LNCAP (cell line): ENCODE results near the gene ARHGEF28.

ENCODE experiments used
- TF ChIP-seq, protein P1 (sequence below): fragments of 450-650 bp; IDR thresholded peaks from 2 replicates; pipeline ENCODE4 v1.5.1; 2017; ENCODE audit warnings: mild to moderate bottlenecking

Gene ARHGEF28

DNA sequence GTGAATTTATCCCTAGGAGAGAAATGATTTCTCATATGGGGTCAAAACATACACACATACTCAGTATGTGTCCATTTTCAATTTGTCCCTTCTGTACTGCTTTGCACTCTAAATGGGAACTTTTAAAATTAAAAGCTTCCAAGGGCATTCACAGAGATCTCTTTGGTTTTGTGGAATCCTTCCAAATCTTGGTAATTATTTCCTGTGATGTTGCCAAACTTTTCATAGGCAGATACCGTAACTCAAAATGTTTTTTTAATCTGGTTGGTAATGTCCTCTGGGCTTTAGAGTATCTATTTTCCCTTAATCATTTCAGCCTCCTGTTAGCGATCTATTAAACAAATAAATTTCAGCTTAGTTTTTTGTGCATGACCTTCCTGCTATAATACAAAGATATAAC is 282.4 kb downstream of the ARHGEF28 start:
- TF ChIP-seq, protein P1, sequence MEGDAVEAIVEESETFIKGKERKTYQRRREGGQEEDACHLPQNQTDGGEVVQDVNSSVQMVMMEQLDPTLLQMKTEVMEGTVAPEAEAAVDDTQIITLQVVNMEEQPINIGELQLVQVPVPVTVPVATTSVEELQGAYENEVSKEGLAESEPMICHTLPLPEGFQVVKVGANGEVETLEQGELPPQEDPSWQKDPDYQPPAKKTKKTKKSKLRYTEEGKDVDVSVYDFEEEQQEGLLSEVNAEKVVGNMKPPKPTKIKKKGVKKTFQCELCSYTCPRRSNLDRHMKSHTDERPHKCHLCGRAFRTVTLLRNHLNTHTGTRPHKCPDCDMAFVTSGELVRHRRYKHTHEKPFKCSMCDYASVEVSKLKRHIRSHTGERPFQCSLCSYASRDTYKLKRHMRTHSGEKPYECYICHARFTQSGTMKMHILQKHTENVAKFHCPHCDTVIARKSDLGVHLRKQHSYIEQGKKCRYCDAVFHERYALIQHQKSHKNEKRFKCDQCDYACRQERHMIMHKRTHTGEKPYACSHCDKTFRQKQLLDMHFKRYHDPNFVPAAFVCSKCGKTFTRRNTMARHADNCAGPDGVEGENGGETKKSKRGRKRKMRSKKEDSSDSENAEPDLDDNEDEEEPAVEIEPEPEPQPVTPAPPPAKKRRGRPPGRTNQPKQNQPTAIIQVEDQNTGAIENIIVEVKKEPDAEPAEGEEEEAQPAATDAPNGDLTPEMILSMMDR: no peak

DNA sequence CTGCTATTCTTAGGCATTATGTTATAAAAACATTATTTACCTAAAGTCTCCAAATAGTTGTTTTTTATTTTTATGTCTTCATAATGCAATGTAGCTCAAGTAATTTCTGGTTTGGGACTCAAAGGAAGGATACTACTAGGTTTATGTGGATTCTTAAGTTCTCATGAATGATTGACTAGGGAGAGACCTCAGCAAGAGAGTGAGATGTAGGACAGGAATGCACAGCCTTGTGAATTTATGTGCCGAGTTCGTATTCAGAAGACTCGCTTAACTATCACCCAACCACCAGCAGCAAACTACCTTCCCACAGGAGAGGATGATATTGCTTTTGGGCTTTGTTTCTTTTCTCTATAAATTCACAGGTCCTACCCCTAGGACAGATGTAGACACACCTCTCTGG is 282.9 kb downstream of the ARHGEF28 start:
- TF ChIP-seq, protein P1: no peak

DNA sequence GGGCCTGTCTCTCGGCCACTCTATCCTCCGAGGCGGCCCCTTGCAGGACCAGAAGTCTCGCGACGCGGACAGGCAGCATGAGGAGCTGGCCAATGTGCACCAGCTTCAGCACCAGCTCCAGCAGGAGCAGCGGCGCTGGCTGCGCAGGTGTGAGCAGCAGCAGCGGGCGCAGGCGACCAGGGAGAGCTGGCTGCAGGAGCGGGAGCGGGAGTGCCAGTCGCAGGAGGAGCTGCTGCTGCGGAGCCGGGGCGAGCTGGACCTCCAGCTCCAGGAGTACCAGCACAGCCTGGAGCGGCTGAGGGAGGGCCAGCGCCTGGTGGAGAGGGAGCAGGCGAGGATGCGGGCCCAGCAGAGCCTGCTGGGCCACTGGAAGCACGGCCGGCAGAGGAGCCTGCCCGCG is 283.5 kb downstream of the ARHGEF28 start:
- TF ChIP-seq, protein P1: no peak

DNA sequence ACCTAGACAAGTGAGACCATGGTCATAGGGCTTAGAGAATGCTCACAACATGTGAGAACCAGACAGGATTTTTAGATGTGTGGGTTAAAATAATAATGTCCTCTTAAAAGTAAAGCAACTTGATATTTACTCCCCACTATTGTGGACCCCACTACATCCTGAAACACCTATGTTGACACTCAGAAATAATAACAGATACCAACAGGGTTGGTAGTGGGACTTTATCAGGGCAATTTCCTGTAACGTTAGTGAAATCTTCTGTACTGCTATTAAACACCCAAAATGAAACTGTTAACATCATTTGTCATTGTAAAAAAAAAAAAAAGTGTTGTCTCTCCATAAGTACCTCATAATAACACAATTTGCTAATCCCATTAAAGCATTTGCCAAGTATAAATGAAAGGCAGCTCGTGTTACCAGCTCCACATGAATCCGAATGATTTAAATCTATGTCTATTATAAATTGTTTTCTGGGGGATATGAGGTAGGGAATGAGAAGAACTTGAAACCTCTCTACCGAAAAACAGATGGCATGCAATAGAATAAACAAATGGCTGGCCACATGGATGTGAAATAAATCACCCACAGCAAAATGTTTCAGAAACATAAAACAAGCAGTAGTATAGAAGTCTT is 285.9 kb downstream of the ARHGEF28 start:
- TF ChIP-seq, protein P1: no peak

DNA sequence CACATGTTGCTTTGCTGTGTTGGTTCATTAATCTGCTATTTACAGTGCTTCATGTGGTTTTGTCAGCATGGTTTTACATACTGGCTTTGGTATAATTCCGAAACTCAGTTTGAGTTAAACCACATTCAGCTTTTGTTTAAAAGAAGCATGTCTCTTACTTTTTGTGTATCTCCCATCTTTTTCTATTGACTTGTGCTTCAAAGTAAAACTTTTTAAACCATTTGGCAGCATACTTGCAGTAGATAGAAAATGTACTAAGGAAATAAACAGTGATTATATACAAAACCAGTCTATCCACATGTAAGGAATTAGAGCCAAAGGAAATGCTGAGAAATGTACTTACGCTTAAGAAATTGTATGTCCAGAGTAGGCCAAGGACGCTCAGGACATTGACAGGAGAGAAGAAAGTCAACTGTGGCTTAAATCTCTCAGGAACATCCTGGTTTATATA is 286.9 kb downstream of the ARHGEF28 start:
- TF ChIP-seq, protein P1: no peak

DNA sequence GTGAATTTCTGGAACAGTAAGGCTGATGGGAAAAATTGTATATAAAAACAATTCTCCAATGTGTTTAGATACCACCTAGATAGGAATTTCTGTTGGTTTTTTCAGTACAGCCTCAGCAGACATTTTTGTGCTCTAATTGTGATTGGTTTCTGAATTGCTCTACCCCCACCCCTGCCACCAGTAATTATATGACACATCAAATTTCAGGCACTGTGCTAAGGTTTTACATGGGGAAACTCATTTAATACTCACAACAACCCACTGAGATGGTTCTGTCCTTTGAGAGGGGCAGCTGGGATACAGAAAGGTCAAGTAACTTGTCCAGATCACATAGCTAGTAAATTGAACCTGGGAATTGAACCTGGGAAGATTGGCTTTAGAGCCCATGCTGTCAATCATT is 288.0 kb downstream of the ARHGEF28 start:
- TF ChIP-seq, protein P1: no peak

DNA sequence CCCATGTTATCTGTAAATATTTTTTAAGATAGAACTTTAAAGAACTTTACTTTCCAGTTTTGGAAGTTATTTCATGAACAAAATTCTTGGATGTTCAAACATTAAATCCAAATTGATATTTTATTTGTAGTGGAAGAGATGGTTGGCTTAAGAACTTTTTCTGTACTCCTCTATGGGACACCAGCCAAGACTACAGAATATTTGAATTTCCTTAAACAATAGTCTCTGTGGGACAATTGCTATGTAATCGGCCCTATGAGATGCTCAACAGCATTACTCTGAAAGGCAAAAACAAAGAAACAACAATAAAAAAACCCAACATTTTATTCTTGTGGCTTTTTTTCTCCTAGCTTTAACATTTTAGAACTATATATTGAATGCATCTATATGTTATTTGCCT is 289.3 kb downstream of the ARHGEF28 start:
- TF ChIP-seq, protein P1: no peak

DNA sequence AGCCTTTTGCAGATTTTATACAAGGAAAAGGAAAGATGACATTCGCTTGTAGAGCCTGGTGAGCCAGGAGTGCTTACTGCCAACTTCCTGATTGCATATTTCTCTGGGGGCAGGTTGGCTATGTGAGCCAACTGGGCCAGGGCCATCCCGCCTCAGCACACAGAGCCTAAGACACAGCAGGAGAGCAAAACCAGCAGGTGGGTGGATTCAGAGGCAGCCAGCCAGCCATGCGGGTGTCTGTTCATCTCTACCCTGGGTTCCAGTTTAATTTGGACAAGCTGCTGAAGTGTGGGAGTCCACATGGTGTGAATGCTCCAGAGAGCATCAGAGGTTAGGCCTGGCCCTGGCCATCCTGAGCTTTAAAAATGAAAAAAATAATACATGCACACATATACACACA is 291.4 kb downstream of the ARHGEF28 start:
- TF ChIP-seq, protein P1: no peak
